K562 (cell line): ENCODE results near the gene MLYCD. TPM values are rescaled to one million over a fixed set of nuclear protein-coding genes. Genes with fewer than 3 reads are reported as not detected.
A peak's percentile ranks its signal among the peaks of the same experiment; 100 is the strongest.

ENCODE experiments used
- ATAC-seq: fragments of 200-7000 bp; cut with Tn5 transposase; 3 replicates; pipeline ENCODE4 v1.9.1; 2020; ENCODE audit warnings: moderate library complexity
- BruUV-seq: library from RNA; stranded (reverse); fragments of 400-500 nt; replicated peaks from 2 replicates; lab custom pipeline; 2021; lab: Mats Ljungman, UMichigan
- CTCF ChIA-PET: fragments of 300-600 bp; formaldehyde crosslinking; extraction: SDS; loops from one replicate; lab custom pipeline; 2021; ENCODE audit warnings: low intra/inter-chr PET ratio; lab: Yijun Ruan, JAX
- POLR2A ChIA-PET: fragments of 300-600, 350-650 bp; sonication (Branson Sonifier 250); formaldehyde crosslinking; extraction: SDS; loops from one replicate; lab custom pipeline; 2021; ENCODE audit warnings: antibody characterized with exemption, inconsistent platforms; lab: Yijun Ruan, JAX
- DNase-seq, 4 experiments: peaks; one replicate each; pipeline versions ENCODE4 v3.0.0 to v3.0.0-alpha.2; 2011 to 2018; ENCODE audit warnings: low spot score in 3 of 4, mixed read lengths in 3 of 4; ENCODE audit errors: extremely low read depth in 1 of 4
- FAIRE-seq: peaks from 2 replicates; lab custom pipeline; 2011; peaks lifted over from hg19 to GRCh38; lab: Jason Lieb, UNC
- H2AFZ ChIP-seq: 2 replicates; pipeline ENCODE4 v1.6.0; 2011; ENCODE audit warnings: low read depth, low read length, control low read depth, inconsistent platforms
- H3K27ac ChIP-seq: fragments of 200-600 bp; 3 replicates; pipeline ENCODE4 v1.8.0; 2011; ENCODE audit warnings: low read depth, mild to moderate bottlenecking, control low read depth, inconsistent platforms, low read length, moderate library complexity, mixed read lengths; ENCODE audit errors: extremely low read depth
- H3K27me3 ChIP-seq, 2 experiments: fragments of 300-600 bp in 1 of 2; 2 replicates in 1 of 2; 3 replicates in 1 of 2; pipeline versions ENCODE4 v1.6.0 to v1.8.0; 2011; ENCODE audit warnings: inconsistent platforms in 2 of 2, low read length in 2 of 2, mild to moderate bottlenecking in 1 of 2, mixed read lengths in 1 of 2, moderate library complexity in 1 of 2; ENCODE audit not compliant: control insufficient read depth in 2 of 2, insufficient read depth in 2 of 2
- H3K36me3 ChIP-seq: fragments of 300-600 bp; 3 replicates; pipeline ENCODE4 v1.8.0; 2011; ENCODE audit warnings: mild to moderate bottlenecking, low read length, inconsistent platforms; ENCODE audit not compliant: control insufficient read depth, insufficient read depth
- H3K4me1 ChIP-seq, 2 experiments: fragments of 200-600 bp in 1 of 2; replicated peaks in 1 of 2; 2 replicates in 1 of 2; 3 replicates in 1 of 2; pipeline versions ENCODE4 v1.5.1 to v1.8.0; 2011; ENCODE audit warnings: inconsistent platforms in 2 of 2, low read length in 2 of 2, mild to moderate bottlenecking in 1 of 2, mixed read lengths in 1 of 2, moderate library complexity in 1 of 2; ENCODE audit not compliant: control insufficient read depth in 2 of 2, insufficient read depth in 2 of 2
- H3K4me2 ChIP-seq: 2 replicates; pipeline ENCODE4 v1.6.1; 2011; ENCODE audit warnings: low read length, control low read depth, inconsistent platforms, mixed read lengths; ENCODE audit not compliant: insufficient read depth
- H3K4me3 ChIP-seq: fragments of 200-600 bp; sonication (generic), shearing (Covaris generic); 2 replicates; pipeline ENCODE4 v1.5.1; 2016; ENCODE audit warnings: control low read depth, inconsistent platforms
- H3K79me2 ChIP-seq: fragments of 200-600 bp; 3 replicates; pipeline ENCODE4 v1.8.0; 2011; ENCODE audit warnings: low read length, inconsistent platforms; ENCODE audit not compliant: control insufficient read depth, insufficient read depth
- H3K9ac ChIP-seq, 2 experiments: 2 replicates each; pipeline versions ENCODE4 v1.6.0 to v1.6.1; 2011; ENCODE audit warnings: low read depth in 2 of 2, low read length in 2 of 2, control low read depth in 1 of 2, inconsistent platforms in 1 of 2, mild to moderate bottlenecking in 1 of 2, mixed read lengths in 1 of 2; ENCODE audit not compliant: insufficient read depth in 1 of 2
- H3K9me1 ChIP-seq: one replicate; pipeline ENCODE4 v1.6.0; 2011; ENCODE audit warnings: inconsistent platforms, mild to moderate bottlenecking, low read length, moderate library complexity; ENCODE audit not compliant: control insufficient read depth, insufficient read depth
- H3K9me3 ChIP-seq: replicated peaks from 2 replicates; pipeline ENCODE4 v1.5.1; 2011; ENCODE audit warnings: low read depth, low read length, inconsistent platforms; ENCODE audit not compliant: control insufficient read depth, insufficient read depth
- H4K20me1 ChIP-seq: replicated peaks from 2 replicates; pipeline ENCODE4 v1.6.1; 2011; ENCODE audit warnings: low read length, inconsistent platforms, mixed read lengths; ENCODE audit not compliant: control insufficient read depth, insufficient read depth
- CXXC5 ChIP-seq: fragments of 250-450 bp; sonication (Bioruptor Pico); IDR thresholded peaks from 2 replicates; pipeline ENCODE4 v1.8.0; 2022; ENCODE audit warnings: inconsistent platforms, mild to moderate bottlenecking, moderate library complexity
- DPF2 ChIP-seq: fragments of 450-650 bp; IDR thresholded peaks from 2 replicates; pipeline ENCODE4 v1.6.1; 2016
- EWSR1 ChIP-seq: fragments of 450-650 bp; IDR thresholded peaks from 2 replicates; pipeline ENCODE4 v1.6.1; 2018; ENCODE audit warnings: borderline replicate concordance, mild to moderate bottlenecking, low read depth, moderate library complexity; ENCODE audit not compliant: partially characterized antibody
- ILK ChIP-seq: fragments of 450-650 bp; IDR thresholded peaks from 2 replicates; pipeline ENCODE4 v1.6.1; 2016; ENCODE audit warnings: missing genetic modification characterization, low read depth, mild to moderate bottlenecking, missing compliant biosample characterization, moderate library complexity, borderline replicate concordance
- MYC ChIP-seq, 2 experiments: fragments of 250-450 bp in 1 of 2; sonication (Bioruptor Pico) in 1 of 2; IDR thresholded peaks; 2 replicates each; pipeline versions ENCODE4 v1.5.1 to v1.6.1; 2012 to 2021; ENCODE audit warnings: low read depth in 2 of 2, borderline replicate concordance in 1 of 2, improper control_type of control experiment in 1 of 2, low read length in 1 of 2, mild to moderate bottlenecking in 1 of 2, moderate library complexity in 1 of 2
- NCOA6 ChIP-seq: fragments of 450-650 bp; IDR thresholded peaks from 2 replicates; pipeline ENCODE4 v1.6.1; 2017; ENCODE audit warnings: mild to moderate bottlenecking
- PTTG1 ChIP-seq: fragments of 450-650 bp; IDR thresholded peaks from 2 replicates; pipeline ENCODE4 v1.6.1; 2016; ENCODE audit warnings: low read depth, mild to moderate bottlenecking, missing genetic modification characterization, missing compliant biosample characterization
- SMAD4 ChIP-seq: fragments of 250-450 bp; sonication (Bioruptor Pico); conservative IDR thresholded peaks from 2 replicates; pipeline ENCODE4 v1.8.0; 2021; ENCODE audit warnings: inconsistent platforms, mild to moderate bottlenecking, moderate library complexity
- TAF7 ChIP-seq: fragments of 450-650 bp; IDR thresholded peaks from 2 replicates; pipeline ENCODE4 v1.6.1; 2016; ENCODE audit warnings: missing genetic modification characterization, missing compliant biosample characterization
- ZBED1 ChIP-seq: IDR thresholded peaks from 2 replicates; pipeline ENCODE4 v1.6.1; 2014
- ZNF830 ChIP-seq: fragments of 250-450 bp; sonication (Bioruptor Pico); IDR thresholded peaks from 2 replicates; pipeline ENCODE4 v1.5.0; 2021; ENCODE audit warnings: mild to moderate bottlenecking
- WGBS: fragments of 100-300 bp; shearing (Covaris generic); methylation state at CpG from one replicate; pipeline ENCODE4 v1.1.6; 2016; ENCODE audit warnings: low coverage, mixed read lengths; ENCODE audit not compliant: insufficient coverage; ENCODE audit errors: missing lambda C conversion rate; 5-methylcytosine and 5-hydroxymethylcytosine counted together
- in situ Hi-C: fragments of 300-500 bp; cut with MboI; formaldehyde crosslinking; loops from 4 replicates; pipeline ENCODE4 v1.15.0; 2018; ENCODE audit warnings: inconsistent platforms, mixed read lengths
- intact Hi-C: fragments of 100-400 bp; cut with micrococcal nuclease; formaldehyde crosslinking; loops from 2 replicates; pipeline ENCODE4 v1.14.2; 2022
- polyA plus RNA-seq, 8 experiments: library from polyadenylated mRNA; depleted of rRNA in 4 of 8; stranded (reverse) in 5 of 8; unstranded in 3 of 8; fragments of >200 nt; fragmentation: Nextera tagmentation in 2 of 8; fragmentation: Illumina TruSeq in 1 of 8; extraction: Ambion mirVana in 2 of 8; extraction: Trizol in 1 of 8; gene quantifications; 2 replicates each; pipeline versions ENCODE4 v1.2.1 to v1.2.3, GENCODE V29; 2011 to 2014; ENCODE audit warnings: inconsistent platforms in 1 of 8, missing spikeins in 1 of 8
- total RNA-seq, 7 experiments: library from RNA; depleted of rRNA in 6 of 7; stranded (reverse); fragments of >200 nt in 6 of 7; fragmentation: Illumina TruSeq in 2 of 7; extraction: Trizol in 2 of 7; gene quantifications; 2 replicates each; pipeline versions ENCODE4 v1.2.1 to v1.2.3, GENCODE V29; 2011 to 2021; ENCODE audit warnings: low replicate concordance in 1 of 7
- TF ChIP-seq, protein P1 (sequence below): fragments of 450-650 bp; IDR thresholded peaks from 2 replicates; pipeline ENCODE4 v1.6.1; 2016; ENCODE audit warnings: low read depth

Gene MLYCD
- total and polyA plus RNA-seq, 9 of the 15 experiments (the other 6 are each of a cell fraction or from before 2014, with no cell fraction given), result 0.15 to 2.0 (median 1.0) TPM

DNA sequence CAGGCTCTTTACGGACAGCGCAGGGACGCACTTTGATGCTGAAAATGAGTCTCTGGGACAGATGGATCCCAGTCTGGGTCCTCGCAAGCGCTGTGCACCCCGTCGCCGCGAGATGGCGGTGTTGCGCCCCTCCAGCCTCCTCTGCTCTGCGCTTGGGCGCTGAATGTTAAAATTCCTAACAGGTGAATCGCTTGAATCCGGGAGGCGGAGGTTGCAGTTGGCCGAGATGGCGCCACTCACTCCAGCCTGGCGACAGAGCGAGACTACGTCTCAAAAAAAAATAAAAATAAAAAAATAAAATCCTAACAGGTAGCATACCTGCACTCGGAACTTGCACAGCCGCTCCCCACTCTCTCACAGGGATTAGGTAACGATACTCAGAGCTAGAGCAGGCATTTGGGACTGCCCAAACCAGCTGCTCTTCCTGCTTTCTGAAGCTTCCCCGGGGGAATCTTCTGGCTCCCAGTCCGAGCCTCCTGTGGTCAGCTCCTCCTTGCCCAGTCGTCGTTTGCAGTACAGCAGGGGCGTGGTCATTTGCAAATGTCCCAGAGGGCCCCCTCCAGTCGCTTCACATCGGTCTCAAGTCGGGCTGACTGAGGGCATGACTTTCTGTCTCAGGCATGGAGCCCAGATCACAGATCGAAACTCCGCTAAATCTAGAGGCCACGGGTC lies 27.9 kb downstream of the MLYCD start:
- no peak overlapping the region; a peak in 1 of 4 replicates for H3K9ac ChIP-seq
- no peaks in the 10 kb centered on the region for H3K9me3 ChIP-seq
- peaks cover 0 to 31% of the 10 kb centered on the region in 2 experiments; a peak in 2 of 5 replicates for H3K4me1 ChIP-seq
- H3K36me3 ChIP-seq, result no peaks in the 10 kb centered on the region
- FAIRE-seq (peak; percentile 96), ATAC-seq (peak; percentile 94), DNase-seq (peak; percentile 82 to 91 (median 88))
- H3K27ac ChIP-seq, result no peak overlapping the region
- in situ Hi-C loops (no loop called here), intact Hi-C loops (loop anchor here (1.0 to 10.0 kb wide), 3 partner anchors 28 to 138 kb away; no protein-coding TSS in a partner anchor)
- 8% methylated on average over 35 of the region's 35 CpGs for WGBS
- no peak overlapping the region for H3K4me2 ChIP-seq
- peaks cover 20% of the 10 kb centered on the region; the same call in 1 of the 2 replicates for H4K20me1 ChIP-seq
- H3K79me2 ChIP-seq, result no peaks in the 10 kb centered on the region
- POLR2A ChIA-PET, result interaction anchor here (0.6 to 0.8 kb wide), 3 partner anchors 15 to 333 kb away, joined by 3 read pairs; no protein-coding TSS in a partner anchor
- H3K4me3 ChIP-seq, result no peak overlapping the region
- no peaks in the 10 kb centered on the region for H3K9me1 ChIP-seq
- BruUV-seq, result no TSS peak
- H2AFZ ChIP-seq, result no peak overlapping the region
- CTCF ChIA-PET, result interaction anchor here (0.6 to 1.4 kb wide), 6 partner anchors 30 to 558 kb away, joined by 3 to 7 read pairs (median 5); no protein-coding TSS in a partner anchor
- peaks cover 53 to 93% of the 10 kb centered on the region in 2 experiments for H3K27me3 ChIP-seq
- TF ChIP-seq ZNF830 (no peak), PTTG1 (tag) (no peak), MYC (IDR thresholded peaks at IDR 0.05; ENCODE audit: low read depth, low read length) (peak; percentile 28; the same call in 1 of the 2 replicates), MYC (CRISPR knock-in tag; IDR thresholded peaks at IDR 0.05; ENCODE audit: borderline replicate concordance, low read depth) (no peak), NCOA6 (no peak), ZBED1 (0 out of 2 replicates have a peak, but pooled peaks have one; percentile 53), TAF7 (tag) (no peak), ILK (tag) (no peak), SMAD4 (CRISPR knock-in tag) (peak; percentile 45; the same call in 1 of the 2 replicates), EWSR1 (no peak), DPF2 (no peak), CXXC5 (peak; percentile 42)
- TF ChIP-seq, protein P1, sequence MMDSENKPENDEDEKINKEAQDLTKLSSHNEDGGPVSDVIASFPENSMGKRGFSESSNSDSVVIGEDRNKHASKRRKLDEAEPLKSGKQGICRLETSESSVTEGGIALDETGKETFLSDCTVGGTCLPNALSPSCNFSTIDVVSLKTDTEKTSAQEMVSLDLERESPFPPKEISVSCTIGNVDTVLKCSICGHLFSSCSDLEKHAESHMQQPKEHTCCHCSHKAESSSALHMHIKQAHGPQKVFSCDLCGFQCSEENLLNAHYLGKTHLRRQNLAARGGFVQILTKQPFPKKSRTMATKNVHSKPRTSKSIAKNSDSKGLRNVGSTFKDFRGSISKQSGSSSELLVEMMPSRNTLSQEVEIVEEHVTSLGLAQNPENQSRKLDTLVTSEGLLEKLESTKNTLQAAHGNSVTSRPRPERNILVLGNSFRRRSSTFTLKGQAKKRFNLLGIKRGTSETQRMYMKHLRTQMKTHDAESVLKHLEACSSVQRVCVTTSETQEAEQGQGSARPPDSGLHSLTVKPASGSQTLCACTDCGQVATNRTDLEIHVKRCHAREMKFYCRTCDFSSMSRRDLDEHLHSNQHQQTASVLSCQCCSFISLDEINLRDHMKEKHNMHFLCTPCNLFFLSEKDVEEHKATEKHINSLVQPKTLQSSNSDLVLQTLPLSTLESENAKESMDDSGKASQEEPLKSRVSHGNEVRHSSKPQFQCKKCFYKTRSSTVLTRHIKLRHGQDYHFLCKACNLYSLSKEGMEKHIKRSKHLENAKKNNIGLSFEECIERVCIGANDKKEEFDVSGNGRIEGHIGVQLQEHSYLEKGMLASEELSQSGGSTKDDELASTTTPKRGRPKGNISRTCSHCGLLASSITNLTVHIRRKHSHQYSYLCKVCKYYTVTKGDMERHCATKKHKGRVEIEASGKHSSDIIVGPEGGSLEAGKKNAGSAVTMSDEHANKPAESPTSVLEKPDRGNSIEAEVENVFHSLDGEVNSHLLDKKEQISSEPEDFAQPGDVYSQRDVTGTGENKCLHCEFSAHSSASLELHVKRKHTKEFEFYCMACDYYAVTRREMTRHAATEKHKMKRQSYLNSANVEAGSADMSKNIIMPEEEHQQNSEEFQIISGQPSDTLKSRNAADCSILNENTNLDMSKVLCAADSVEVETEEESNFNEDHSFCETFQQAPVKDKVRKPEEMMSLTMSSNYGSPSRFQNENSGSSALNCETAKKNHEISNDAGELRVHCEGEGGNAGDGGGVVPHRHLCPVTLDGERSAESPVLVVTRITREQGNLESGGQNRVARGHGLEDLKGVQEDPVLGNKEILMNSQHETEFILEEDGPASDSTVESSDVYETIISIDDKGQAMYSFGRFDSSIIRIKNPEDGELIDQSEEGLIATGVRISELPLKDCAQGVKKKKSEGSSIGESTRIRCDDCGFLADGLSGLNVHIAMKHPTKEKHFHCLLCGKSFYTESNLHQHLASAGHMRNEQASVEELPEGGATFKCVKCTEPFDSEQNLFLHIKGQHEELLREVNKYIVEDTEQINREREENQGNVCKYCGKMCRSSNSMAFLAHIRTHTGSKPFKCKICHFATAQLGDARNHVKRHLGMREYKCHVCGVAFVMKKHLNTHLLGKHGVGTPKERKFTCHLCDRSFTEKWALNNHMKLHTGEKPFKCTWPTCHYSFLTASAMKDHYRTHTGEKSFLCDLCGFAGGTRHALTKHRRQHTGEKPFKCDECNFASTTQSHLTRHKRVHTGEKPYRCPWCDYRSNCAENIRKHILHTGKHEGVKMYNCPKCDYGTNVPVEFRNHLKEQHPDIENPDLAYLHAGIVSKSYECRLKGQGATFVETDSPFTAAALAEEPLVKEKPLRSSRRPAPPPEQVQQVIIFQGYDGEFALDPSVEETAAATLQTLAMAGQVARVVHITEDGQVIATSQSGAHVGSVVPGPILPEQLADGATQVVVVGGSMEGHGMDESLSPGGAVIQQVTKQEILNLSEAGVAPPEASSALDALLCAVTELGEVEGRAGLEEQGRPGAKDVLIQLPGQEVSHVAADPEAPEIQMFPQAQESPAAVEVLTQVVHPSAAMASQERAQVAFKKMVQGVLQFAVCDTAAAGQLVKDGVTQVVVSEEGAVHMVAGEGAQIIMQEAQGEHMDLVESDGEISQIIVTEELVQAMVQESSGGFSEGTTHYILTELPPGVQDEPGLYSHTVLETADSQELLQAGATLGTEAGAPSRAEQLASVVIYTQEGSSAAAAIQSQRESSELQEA, result no peak
